Lung microvascular endothelial cell (primary cell): ENCODE measurements around the gene DHCR7. TPM values are rescaled to one million over a fixed set of nuclear protein-coding genes. Genes with fewer than 3 reads are reported as not detected.

Source experiments
- DNase-seq, 2 donors: peaks; one replicate each; pipeline versions ENCODE4 v3.0.0 to v3.0.0-alpha.2; 2010; ENCODE audit warnings: low read depth in 2 of 2
- total RNA-seq: library from RNA; depleted of rRNA; stranded (reverse); fragments of >200 nt; gene quantifications from 2 replicates; pipeline ENCODE4 v1.2.1, GENCODE V29; 2014

Gene DHCR7, protein sequence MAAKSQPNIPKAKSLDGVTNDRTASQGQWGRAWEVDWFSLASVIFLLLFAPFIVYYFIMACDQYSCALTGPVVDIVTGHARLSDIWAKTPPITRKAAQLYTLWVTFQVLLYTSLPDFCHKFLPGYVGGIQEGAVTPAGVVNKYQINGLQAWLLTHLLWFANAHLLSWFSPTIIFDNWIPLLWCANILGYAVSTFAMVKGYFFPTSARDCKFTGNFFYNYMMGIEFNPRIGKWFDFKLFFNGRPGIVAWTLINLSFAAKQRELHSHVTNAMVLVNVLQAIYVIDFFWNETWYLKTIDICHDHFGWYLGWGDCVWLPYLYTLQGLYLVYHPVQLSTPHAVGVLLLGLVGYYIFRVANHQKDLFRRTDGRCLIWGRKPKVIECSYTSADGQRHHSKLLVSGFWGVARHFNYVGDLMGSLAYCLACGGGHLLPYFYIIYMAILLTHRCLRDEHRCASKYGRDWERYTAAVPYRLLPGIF
- 38.3 and 38.6 TPM in 2 replicates for total RNA-seq

DNA sequence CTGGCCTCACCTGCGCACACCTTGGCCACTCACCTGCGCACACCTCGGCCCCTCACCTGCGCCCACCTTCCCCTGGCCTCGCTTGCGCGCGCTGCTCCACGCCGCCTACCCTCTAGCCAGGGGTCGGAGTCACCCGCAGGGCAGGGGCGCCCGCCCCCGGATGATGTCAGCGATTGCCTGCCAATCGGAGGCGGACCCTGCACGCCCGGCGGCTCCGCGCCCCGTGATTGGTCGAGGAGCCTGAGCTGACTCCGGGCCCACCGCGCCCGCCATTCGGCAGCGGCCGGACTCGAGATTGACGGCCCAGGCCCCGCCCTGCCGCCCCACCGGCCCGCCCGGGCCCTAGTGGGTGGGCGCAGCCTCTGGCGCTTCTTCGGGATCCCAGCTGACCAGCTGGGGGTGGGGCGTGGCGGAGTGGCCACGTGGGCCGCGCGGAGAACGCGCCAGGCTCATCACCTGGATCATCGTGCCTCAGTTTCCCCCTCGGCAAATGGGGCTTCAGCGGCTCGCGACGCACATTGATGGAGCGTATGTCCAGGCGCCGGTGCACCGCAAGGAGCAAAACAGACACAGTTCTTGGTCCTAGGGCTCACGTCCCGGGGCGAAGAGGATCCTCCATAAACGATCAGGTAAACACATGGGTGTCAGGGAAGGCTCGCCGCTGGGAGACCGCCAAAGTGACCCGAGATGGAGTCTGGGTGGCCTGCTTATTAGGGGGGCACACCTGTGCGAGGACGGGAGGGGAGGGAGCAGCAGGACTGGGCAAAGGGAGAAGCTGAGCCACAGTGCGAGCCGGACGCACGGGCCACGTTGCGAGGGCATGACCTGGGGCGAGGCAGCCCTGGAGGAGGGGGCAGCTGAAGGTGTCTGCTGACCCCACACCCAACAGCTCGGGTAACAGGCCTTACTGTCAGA lies at the start of gene DHCR7:
DHCR7 (minus strand) TSS at position 137 of the 915 bp plus-strand sequence. CDS start 3,441 bp downstream, outside the sequence.
- DNase-seq = peak; percentile 96 to 97

DNA sequence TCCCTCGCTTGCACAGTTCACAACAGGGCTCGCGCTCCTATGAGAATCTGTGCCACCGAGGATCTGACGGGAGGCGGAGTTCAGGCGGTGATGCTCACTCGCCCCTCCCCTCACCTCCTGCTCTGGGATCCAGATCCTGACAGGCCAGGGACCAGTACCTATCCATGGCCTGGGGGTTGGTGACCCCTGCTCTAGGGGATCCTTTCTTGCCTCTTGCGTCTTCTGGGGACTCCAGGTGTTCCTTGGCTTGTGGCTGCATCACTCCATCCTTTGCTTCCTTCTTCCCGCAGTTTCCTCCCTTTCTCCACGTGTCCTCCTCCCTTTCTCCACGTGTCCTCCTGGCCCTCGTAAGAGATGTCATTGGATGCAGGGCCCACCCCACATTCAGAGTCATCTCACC lies 48.2 kb upstream of the DHCR7 start:
- no peak for DNase-seq

DNA sequence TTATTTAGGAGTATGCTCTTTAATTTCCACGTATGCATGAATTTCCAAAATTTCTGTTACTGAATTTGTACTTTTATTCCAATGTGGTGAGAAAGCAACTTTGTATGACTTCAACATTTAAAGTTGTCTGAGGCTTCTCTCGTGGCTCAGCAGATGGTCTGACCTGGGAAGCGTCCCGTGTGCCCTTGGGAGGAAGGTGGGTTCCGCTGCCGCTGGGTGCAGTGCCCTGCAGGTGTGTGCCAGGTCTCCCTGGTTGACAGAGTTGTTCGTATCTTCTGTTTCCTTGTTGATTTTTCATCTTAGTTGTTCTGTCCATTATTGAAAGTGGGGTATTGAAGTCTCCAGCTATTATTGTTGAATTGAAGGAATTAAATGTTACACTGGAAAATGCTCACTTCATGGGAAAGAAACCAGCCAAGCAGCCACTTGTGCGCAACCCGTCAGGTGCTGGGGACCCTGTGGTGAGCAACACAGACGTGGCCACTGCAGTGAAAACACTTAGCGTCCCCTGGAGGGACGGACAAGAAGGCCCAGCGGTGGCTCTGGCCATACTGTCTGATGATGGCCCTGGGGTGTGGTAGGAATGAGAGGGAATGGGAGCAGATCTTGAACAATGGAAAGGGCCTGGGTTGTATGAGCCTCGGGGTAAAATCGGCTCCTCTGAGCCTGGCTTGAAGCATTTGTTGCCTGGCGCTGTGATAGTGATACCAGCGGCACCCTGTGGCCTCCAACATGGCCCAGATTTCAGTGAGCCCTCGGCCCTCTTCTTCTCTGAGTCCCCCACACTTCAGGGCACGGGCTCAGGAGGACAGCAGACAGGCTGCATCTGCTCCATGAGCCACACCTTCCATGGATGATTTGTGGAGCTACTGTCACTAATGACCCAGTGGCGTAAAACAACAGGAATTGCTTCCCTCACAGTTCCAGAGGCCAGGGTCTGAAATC lies 47.4 kb upstream of the DHCR7 start:
- DNase-seq = no peak

DNA sequence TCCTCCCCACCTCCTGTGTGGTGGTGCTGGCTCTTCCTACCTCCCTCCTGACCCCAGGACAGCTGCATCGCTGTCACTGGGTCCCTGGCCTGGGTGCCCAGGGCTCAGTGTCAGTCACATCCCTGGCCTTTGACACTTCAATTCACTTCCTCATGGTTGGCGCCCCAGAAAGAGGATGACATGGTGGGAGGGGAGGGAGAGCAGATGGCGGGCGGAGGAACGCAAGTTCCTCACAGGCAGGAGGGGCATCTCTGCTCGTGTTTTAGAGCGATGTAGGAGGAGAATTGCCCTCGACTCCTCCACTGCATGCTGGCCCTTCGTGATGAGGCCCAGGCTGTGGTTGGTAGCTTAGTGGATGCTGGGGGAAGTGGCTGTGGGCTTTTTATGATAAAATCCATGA lies 43.7 kb upstream of the DHCR7 start:
- DNase-seq = no peak

DNA sequence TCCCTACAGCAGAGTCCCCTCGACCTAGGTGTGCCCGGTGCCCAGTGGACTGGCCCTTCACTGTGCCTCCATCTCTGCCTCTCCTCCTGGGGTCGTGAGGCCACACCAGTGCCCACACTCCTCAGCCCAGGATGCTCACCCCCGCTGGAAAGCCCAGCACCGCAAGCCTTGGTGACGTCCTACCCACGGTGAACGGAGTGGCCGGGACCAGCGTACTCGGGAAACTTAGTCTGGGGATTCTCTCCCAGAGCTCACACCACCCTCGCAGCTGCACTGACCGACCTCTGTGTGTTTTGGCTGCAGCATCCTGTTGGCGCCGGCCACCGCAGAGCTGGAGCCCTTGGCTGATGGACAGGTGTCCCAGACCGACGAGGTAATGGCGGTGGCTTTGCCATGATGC lies 43.3 kb upstream of the DHCR7 start:
- DNase-seq = no peak

DNA sequence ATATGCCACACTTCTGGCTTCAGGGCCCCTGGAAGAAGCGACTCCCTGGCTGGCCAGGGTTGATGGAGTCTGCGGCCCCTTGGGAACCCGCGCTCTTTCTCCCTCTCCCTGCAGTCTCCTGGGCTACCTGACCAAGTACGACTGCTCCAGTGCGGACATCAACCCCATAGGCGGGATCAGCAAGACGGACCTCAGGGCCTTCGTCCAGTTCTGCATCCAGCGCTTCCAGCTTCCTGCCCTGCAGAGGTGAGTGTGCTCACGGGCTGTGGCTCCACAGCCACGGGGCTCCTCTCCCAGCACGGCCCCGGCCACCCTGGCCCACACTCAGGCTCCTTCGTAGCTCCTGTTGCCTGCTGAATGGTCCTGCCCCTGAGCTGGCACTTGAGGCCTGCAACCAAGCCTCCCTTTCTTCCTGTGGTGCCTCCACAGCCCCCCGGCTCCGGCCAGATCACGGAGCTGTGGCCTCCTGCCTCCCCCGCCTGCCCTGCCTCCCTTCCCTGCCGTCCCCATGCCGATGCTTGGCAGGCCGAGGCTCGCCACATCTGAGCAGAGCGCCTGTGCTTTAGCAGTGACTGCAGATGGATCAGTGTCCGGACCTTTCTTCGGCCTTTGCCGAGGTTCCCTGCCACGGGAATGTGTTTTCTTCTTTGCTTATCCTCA lies 42.7 kb upstream of the DHCR7 start:
- no peak for DNase-seq

DNA sequence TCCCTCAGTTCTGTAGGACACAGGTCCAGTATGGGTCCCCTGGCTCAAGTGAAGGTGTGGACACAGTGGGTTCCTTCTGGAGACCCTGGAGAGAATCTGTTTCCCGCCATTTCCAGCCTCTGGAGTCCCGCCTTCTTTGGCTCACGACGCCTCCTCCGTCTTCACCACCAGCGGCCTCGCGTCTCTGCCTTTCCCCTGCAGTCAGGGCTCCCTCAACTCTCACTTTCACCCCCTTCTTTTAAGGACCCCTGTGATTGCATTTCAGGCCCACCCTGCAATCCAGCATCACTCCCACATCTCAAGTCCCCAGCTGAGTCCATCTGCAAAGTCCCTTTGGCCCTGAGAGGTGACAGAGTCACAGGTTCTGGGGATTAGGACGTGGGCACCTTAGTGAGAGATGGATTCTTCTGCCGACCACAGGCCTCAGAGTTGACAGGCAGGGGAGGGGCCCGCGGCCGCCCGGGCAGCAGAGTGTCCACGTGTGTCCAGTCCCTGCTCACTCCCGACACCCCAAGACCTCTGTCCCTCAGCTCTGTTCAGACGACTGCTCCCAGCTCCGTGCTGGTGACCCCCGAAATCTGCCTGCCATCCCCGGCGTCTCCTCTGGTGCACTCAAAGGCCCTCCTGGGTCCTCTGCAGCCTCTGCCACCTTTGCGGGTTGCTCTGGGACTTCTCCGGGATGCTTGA lies 42.0 kb upstream of the DHCR7 start:
- DNase-seq = no peak

DNA sequence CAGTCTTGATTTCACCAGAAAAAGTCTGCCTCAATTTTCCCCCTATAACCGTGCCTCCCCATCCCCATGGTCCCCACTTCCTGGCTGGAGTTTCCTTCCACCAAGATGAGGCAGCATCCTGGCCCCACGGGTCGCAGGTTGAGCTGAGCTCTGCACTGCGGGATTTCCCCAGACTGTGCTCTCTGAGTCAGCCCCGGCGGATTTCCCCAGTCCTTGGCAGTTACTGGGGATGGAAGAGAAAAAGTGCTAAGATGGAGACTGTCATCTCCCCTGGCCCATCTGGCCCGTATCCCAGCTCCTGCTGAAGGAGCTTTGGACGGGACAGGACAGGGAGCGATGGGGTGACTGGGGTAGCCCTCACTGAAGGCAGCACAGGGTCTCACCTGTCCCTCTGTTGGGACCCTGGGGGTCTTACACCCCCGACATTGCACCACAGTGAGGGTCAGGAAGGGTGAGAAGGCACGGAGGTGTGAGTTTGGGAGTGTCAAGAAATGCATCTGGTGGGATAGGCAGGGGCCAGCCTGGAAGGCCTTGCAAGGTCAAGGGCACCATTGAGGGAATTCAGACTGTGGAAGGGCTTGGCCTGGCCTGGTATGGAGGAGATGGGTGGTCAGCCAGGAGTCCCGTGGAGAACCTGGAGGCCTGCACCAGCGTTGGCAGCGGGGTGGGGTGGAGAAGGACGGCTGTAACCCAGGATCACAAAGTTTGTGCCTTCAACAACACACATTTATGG lies 41.3 kb upstream of the DHCR7 start:
- peak; percentile 74 to 95 for DNase-seq

DNA sequence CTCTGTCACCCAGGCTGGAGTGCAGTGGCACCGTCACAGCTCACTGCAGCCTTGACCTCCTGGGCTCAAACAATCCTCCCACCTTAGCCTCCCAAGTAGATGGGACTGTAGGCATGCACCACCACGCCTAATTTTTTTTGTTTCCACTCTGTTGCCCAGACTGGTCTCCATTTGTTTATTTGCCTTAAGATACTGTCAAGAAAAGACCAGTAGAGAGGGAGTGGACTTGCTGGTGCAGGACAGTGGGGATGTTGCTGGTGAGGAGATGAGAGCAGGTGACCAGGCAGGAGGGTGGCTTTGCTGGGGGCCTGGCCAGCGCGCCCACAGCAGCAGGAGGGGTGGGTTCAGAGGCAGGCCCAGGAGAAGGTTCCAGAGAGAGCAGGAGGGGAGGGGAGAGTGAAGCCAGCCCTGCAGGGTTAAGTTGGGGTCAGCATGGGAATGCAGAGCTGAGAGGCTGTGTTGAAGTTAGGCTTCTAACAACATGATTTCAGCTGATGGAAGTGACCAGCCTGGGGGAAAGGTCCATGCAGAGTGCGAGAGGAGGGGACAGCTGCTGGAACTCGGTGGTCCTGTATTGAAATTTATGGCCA lies 40.6 kb upstream of the DHCR7 start:
- DNase-seq = no peak

DNA sequence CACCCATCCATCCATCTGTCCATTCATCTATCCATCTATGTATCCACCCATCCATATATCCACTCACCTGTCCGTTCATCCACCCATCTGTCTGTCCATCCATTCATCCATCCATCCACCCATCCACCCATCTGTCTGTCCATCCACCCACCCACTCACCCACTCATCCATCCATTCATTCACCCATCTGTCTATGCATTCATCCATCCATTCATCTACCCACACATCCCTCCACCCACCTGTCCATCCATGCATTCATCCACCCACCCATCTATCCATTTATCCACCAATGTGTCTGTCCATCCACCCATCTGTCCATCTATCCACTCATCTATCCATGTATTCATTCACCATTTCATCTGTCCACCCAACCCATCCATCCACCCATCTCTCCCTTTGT lies 38.1 kb upstream of the DHCR7 start:
- no peak for DNase-seq

DNA sequence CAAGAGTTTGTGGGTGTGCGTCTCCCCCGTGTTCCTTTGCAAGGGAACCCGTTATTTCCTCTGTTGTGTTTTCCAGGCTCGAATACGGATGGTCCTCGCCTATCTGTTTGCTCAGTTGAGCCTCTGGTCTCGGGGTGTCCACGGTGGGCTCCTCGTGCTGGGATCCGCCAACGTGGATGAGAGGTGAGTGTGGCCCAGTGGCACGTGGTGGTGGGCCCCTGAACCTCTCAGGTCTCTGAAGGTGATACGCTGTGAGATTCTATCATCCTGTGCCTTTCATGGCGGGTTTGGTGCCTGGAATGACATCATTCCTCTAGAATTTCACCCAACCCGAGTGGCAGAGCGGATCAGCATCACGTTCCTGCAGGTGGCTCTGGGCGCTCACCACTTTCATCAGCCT lies 37.3 kb upstream of the DHCR7 start:
- DNase-seq = no peak

DNA sequence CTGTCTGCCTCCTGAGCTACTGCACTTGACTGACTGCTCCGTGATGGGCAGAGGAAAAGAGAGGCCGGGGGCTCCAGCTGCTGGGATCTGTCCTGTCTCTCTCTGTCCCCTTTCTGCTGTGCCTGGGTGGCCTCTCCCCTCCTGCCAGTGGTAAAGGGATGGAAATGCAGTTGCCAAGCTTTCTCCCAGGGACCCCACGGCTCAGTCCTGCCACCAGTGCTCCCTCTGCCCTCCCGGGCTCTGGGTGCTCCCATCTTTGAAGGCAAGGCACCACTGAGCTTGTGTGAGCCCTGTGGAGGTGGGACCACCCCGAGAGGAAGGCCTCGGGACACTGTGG lies 36.8 kb upstream of the DHCR7 start:
- DNase-seq = no peak

DNA sequence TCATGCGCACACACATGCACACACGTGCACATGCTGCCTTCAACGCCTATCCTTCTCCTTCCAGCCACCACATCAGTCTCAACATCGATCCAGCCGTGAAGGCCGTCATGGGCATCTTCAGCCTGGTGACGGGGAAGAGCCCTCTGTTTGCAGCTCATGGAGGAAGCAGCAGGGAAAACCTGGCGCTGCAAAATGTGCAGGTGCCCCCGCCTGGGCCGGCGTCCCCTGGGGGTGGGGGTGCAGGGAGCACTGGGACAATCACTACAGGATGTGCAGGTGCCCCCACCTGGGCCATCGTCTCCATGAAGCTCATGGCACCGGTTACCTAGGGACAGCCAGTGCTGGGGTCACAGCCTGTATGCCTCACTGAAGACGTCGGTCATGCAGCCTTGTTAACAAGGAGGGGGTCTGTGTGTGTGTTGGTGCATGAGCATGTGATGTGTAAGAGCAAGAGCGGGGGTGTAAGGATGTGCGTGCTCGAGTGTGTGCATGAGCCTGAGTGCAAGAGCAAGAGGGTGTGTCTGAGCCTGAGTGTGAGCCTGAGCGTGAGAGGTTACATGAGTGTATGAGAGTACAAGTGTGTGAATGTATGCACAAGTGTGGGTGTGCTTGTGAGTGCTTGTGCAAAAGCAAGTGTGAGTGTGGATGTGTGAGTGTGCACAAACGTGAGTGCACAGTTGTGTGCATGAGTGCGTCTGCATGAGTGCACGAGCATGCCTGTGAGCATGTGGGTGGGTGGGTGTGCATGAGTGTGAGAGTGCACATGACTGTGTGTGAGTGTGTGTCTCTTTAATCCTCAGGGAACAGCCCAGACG lies 36.3 kb upstream of the DHCR7 start:
- no peak for DNase-seq

DNA sequence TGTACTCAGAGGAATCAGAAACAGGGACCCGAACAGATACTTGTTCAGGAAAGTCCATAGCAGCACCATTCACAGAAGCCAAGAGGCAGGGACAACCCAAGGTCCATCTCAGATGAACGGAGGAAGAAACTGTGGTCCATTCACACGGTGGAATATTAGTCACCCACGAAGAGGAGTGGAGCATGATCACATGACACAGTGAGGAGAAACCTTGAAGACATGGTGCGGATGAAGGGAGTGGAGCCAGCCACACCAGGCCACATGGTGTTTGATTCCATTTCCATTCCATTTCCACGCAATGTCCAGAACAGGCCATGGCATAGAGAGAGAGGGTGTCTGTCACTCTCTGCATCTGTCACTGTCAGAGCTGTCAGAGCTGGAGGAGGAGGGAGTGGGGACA lies 35.5 kb upstream of the DHCR7 start:
- no peak for DNase-seq

DNA sequence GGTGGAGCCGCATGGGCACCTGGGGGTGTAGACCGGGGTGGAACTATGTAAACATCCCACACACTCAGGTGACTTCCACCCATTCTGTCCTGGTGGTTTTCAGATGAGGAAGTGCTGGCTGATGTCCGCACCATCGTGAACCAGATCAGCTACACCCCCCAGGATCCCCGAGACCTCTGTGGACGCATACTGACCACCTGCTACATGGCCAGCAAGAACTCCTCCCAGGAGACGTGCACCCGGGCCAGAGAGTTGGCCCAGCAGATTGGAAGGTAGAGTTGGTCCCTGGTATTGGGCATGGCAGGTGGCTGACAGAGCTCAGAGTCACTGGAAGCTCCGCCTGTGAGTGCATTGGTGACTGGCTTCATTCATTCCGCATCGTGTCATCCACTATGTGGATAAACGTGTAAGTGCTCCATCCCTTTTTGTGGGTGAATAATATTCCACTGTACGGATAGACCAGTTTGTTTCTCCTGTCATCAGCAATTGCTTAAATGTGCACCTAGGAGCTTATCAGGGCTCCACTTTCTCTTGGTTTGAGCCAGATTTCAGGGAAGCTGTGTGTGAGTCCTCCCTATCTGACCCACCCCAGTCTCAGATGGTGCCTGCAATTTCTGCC lies 34.7 kb upstream of the DHCR7 start:
- DNase-seq = no peak

DNA sequence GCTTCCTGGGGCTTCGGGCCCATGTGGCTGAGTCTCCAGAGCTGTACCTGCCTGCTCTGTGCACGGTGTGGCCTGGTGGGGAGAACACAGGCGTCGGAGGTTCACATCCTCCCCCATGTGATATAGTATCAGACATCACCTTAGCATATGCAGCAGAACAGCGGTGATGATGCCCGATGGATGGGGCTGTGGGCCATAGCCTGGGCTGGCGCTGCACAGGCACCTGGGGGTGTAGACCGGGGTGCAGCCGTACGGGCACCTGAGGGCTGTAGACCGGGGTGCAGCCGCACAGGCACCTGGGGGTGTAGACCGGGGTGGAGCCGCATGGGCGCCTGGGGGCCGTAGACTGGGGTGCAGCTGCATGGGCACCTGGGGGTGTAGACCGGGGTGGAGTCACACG lies 34.0 kb upstream of the DHCR7 start:
- no peak for DNase-seq

DNA sequence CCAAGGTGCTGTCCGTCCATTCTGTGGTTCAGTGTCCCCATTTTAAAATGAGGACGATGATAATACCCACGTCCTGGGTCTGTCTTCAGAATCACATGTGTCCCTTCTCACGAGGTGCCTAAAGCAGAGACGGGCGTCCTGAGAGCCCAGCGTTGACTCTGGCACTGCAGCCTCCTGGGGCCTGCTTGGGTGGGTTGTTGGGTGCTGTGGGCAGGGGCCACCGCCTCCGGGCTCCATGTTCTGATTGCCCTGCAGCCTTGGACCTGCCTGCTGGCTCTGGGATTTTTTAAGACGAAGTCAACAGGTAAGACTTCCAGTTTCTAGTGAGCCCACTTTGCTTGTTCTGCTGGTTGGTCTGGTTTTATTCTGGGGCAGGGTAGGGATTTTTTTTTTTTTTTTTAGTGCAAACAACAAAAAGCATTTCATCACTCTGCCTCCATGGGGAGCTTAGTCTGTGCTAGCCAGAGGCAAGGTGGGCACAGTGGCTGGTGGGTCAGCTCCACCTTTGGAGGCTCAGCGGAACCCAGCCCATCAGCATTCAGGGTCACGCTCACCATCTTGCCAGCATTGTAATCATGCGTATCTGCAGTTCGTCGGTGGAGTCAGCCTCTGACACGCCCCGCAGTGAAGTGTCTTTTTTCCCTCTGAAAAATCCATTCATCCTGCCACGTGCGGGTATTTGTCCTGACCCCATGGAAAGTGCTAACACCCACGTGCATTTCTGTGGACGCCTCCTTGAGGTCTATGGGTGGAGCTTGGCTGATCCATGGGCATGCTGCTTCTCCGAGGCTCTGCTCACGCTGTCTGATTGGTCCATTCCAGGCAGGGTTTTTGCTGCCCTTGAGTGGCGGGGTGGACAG lies 33.1 kb upstream of the DHCR7 start:
- no peak for DNase-seq
